Effector CD8-positive, alpha-beta T cell (primary cell): ENCODE results near the gene CEP152.
"Not testable (repeated sequence)": the region's sequence is repeated elsewhere in the genome, so short reads cannot be mapped to it uniquely, and the experiment has no call there.

Source experiments
- DNase-seq: peaks from one replicate; lab custom pipeline; 2025; lab: John Stamatoyannopoulos, UW

Gene CEP152

GRCh38 chr15:48805591-48805990 lies 5.3 kb downstream of the CEP152 start:
- DNase-seq: no peak

- no peak for DNase-seq
Observed at GRCh38 chr15:48803877-48804276, 7.0 kb downstream of the CEP152 start.

GRCh38 chr15:48802867-48803266 lies 8.0 kb downstream of the CEP152 start:
- DNase-seq: no peak

- no peak for DNase-seq
Observed at GRCh38 chr15:48802257-48802656, 8.6 kb downstream of the CEP152 start.

GRCh38 chr15:48800811-48801455 lies 9.9 kb downstream of the CEP152 start:
- no peak for DNase-seq

GRCh38 chr15:48800245-48800644 lies 10.6 kb downstream of the CEP152 start:
- no peak for DNase-seq

GRCh38 chr15:48798319-48798718 lies 12.6 kb downstream of the CEP152 start:
- DNase-seq: no peak

GRCh38 chr15:48796930-48797329 lies 13.9 kb downstream of the CEP152 start:
- DNase-seq: no peak

GRCh38 chr15:48796521-48796920 lies 14.3 kb downstream of the CEP152 start:
- no peak for DNase-seq

- no peak for DNase-seq
Observed at GRCh38 chr15:48795901-48796300, 15.0 kb downstream of the CEP152 start.

GRCh38 chr15:48794697-48795134 lies 16.2 kb downstream of the CEP152 start:
- DNase-seq: no peak

- no peak for DNase-seq
Observed at GRCh38 chr15:48792408-48792807, 18.5 kb downstream of the CEP152 start.

- DNase-seq: not testable (repeated sequence)
Observed at GRCh38 chr15:48790466-48791115, 20.3 kb downstream of the CEP152 start.

- DNase-seq: no peak
Observed at GRCh38 chr15:48785712-48786111, 25.2 kb downstream of the CEP152 start.

- DNase-seq: no peak
Observed at GRCh38 chr15:48785195-48785594, 25.7 kb downstream of the CEP152 start.

GRCh38 chr15:48784756-48785155 lies 26.1 kb downstream of the CEP152 start:
- DNase-seq: no peak

GRCh38 chr15:48782911-48783310 lies 28.0 kb downstream of the CEP152 start:
- no peak for DNase-seq

GRCh38 chr15:48781481-48782081 lies 29.3 kb downstream of the CEP152 start:
- DNase-seq: no peak

GRCh38 chr15:48781017-48781416 lies 29.9 kb downstream of the CEP152 start:
- no peak for DNase-seq

GRCh38 chr15:48778331-48778730 lies 32.5 kb downstream of the CEP152 start:
- no peak for DNase-seq

GRCh38 chr15:48777645-48778330 lies 33.1 kb downstream of the CEP152 start:
- no peak for DNase-seq

GRCh38 chr15:48775546-48775945 lies 35.3 kb downstream of the CEP152 start:
- DNase-seq: no peak

GRCh38 chr15:48774484-48774883 lies 36.4 kb downstream of the CEP152 start:
- no peak for DNase-seq
